Hepatocyte (in vitro differentiated cells): ENCODE measurements around the gene ZBTB7B. TPM values are rescaled to one million over a fixed set of nuclear protein-coding genes. Genes with fewer than 3 reads are reported as not detected.
A peak's percentile ranks its signal among the peaks of the same experiment; 100 is the strongest.

Source experiments
- DNase-seq: peaks from one replicate; pipeline ENCODE4 v3.0.0-alpha.2; 2016; ENCODE audit warnings: low spot score
- H2AFZ ChIP-seq: fragments of 200-600 bp; sonication (generic); 2 replicates; pipeline ENCODE4 v1.6.0; 2016; ENCODE audit warnings: antibody characterized with exemption, mild to moderate bottlenecking
- H3K27ac ChIP-seq: fragments of 200-600 bp; sonication (generic); 2 replicates; pipeline ENCODE4 v1.5.1; 2016; ENCODE audit warnings: mild to moderate bottlenecking
- H3K27me3 ChIP-seq: fragments of 200-600 bp; sonication (generic); 2 replicates; pipeline ENCODE4 v1.6.1; 2016
- H3K36me3 ChIP-seq: fragments of 200-600 bp; sonication (generic); replicated peaks from 2 replicates; pipeline ENCODE4 v1.5.1; 2016; ENCODE audit warnings: low read depth; ENCODE audit not compliant: insufficient read depth
- H3K4me1 ChIP-seq: fragments of 200-600 bp; sonication (generic); 2 replicates; pipeline ENCODE4 v1.5.1; 2016; ENCODE audit warnings: mild to moderate bottlenecking, moderate library complexity; ENCODE audit not compliant: insufficient read depth
- H3K4me2 ChIP-seq: fragments of 200-600 bp; sonication (generic); 2 replicates; pipeline ENCODE4 v1.6.0; 2016
- H3K4me3 ChIP-seq: fragments of 200-600 bp; sonication (generic); 2 replicates; pipeline ENCODE4 v1.5.1; 2016; ENCODE audit warnings: mild to moderate bottlenecking
- H3K79me2 ChIP-seq: fragments of 200-600 bp; sonication (generic); 2 replicates; pipeline ENCODE4 v1.6.0; 2017; ENCODE audit warnings: mild to moderate bottlenecking
- H3K9me2 ChIP-seq: fragments of 200-600 bp; sonication (generic); replicated peaks from 2 replicates; pipeline ENCODE4 v1.6.0; 2017; ENCODE audit warnings: mild to moderate bottlenecking; ENCODE audit not compliant: insufficient read depth
- H3K9me3 ChIP-seq: fragments of 200-600 bp; sonication (generic); 2 replicates; pipeline ENCODE4 v1.5.1; 2016; ENCODE audit warnings: low read depth, mild to moderate bottlenecking
- H4K20me1 ChIP-seq: fragments of 200-600 bp; sonication (generic); 2 replicates; pipeline ENCODE4 v1.6.0; 2016; ENCODE audit warnings: mild to moderate bottlenecking; ENCODE audit not compliant: insufficient read depth, poor library complexity, severe bottlenecking
- EZH2 ChIP-seq: fragments of 200-600 bp; sonication (generic); IDR thresholded peaks from 2 replicates; pipeline ENCODE4 v1.6.1; 2016; ENCODE audit warnings: antibody characterized with exemption, mild to moderate bottlenecking, borderline replicate concordance
- EZH2phosphoT487 ChIP-seq: fragments of 200-600 bp; sonication (generic); IDR thresholded peaks from one replicate; pipeline ENCODE4 v1.6.1; 2018; ENCODE audit warnings: antibody characterized with exemption, mild to moderate bottlenecking, low read depth, moderate library complexity; ENCODE audit not compliant: unreplicated experiment, severe bottlenecking
- WGBS: methylation state at CpG from one replicate; pipeline ENCODE4 v1.1.6; 2016; ENCODE audit warnings: low lambda C conversion rate; ENCODE audit errors: missing lambda C conversion rate; 5-methylcytosine and 5-hydroxymethylcytosine counted together
- polyA plus RNA-seq: library from polyadenylated mRNA; unstranded; fragments of >200 nt; fragmentation: Nextera tagmentation; extraction: Ambion mirVana; gene quantifications from 2 replicates; pipeline ENCODE4 v1.2.1, GENCODE V29; 2016
- total RNA-seq: library from RNA; depleted of rRNA; stranded (reverse); fragments of >200 nt; gene quantifications from 2 replicates; pipeline ENCODE4 v1.2.3, GENCODE V29; 2014
- TF ChIP-seq, protein P1 (sequence below): fragments of 200-600 bp; sonication (generic); IDR thresholded peaks from 2 replicates; pipeline ENCODE4 v1.5.1; 2016; ENCODE audit warnings: antibody characterized with exemption, mild to moderate bottlenecking; ENCODE audit not compliant: poor library complexity

The ZBTB7B gene
- total and polyA plus RNA-seq, 2 experiments from 2014 or later, result 13.3 to 29.2 TPM

DNA sequence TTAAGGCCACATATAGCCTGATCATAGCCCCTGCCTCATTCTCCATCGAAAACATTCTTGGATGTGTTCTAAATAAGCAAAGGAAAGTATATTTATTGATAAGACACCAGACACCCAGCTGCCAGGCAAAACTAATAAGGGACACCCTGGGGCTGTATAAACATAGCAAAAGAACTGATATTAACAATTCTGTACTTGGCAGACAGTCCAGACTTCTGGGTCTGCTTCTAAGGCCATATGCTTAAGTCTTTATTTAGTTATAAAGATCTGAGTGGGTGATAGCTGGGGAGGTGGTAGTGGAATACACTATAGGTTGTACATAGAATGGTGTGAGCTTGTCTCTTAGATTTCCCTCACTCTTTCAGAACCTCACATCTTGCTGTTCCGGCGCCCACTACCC, 24.2 kb upstream of the ZBTB7B start:
- Histone ChIP-seq H3K4me2 (no peak overlapping the region), H3K9me3 (no peaks in the 10 kb centered on the region), H3K4me1 (peaks cover 8% of the 10 kb centered on the region), H3K27ac (no peak overlapping the region), H3K9me2 (no peaks in the 10 kb centered on the region), H3K36me3 (no peaks in the 10 kb centered on the region), H4K20me1 (no peaks in the 10 kb centered on the region), H2AFZ (no peak overlapping the region), H3K79me2 (peaks cover 38% of the 10 kb centered on the region), H3K4me3 (no peak overlapping the region), H3K27me3 (no peaks in the 10 kb centered on the region)
- no peak for DNase-seq
- no peak for TF ChIP-seq EZH2phosphoT487
- TF ChIP-seq, protein P1, sequence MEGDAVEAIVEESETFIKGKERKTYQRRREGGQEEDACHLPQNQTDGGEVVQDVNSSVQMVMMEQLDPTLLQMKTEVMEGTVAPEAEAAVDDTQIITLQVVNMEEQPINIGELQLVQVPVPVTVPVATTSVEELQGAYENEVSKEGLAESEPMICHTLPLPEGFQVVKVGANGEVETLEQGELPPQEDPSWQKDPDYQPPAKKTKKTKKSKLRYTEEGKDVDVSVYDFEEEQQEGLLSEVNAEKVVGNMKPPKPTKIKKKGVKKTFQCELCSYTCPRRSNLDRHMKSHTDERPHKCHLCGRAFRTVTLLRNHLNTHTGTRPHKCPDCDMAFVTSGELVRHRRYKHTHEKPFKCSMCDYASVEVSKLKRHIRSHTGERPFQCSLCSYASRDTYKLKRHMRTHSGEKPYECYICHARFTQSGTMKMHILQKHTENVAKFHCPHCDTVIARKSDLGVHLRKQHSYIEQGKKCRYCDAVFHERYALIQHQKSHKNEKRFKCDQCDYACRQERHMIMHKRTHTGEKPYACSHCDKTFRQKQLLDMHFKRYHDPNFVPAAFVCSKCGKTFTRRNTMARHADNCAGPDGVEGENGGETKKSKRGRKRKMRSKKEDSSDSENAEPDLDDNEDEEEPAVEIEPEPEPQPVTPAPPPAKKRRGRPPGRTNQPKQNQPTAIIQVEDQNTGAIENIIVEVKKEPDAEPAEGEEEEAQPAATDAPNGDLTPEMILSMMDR, result no peak
- no peak for TF ChIP-seq EZH2
- 97% methylated on average over 3 of the region's 3 CpGs for WGBS

DNA sequence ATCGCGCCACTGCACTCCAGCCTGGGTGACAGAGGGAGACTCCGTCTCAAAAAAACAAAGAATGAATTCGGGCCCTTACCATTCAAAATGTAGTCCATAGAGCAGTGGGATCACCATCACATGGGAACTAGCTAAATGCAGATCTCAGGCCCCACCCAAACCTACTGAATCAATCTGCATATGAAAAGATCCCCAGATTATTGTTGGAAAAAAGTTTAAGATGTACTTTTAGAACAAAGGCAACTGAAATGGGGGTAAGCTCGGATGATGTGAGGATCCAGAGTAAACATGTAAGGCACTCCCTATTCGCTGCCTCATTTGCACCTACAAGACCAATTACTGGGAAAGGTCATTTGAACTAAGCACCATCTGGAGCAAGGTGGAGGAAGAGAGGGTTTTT, 20.3 kb upstream of the ZBTB7B start:
- TF ChIP-seq, protein P1, result no peak
- TF ChIP-seq EZH2phosphoT487 (no peak), EZH2 (no peak)
- Histone ChIP-seq H3K4me2 (peak overlapping the region; percentile 70), H3K4me1 (peaks cover 11% of the 10 kb centered on the region), H3K9me3 (no peaks in the 10 kb centered on the region), H2AFZ (peak overlapping the region; percentile 26), H3K4me3 (peak overlapping the region; percentile 31), H3K27ac (no peak overlapping the region), H3K79me2 (peaks cover 58% of the 10 kb centered on the region), H3K9me2 (no peaks in the 10 kb centered on the region), H4K20me1 (no peaks in the 10 kb centered on the region), H3K27me3 (no peaks in the 10 kb centered on the region), H3K36me3 (no peaks in the 10 kb centered on the region)
- no peak for DNase-seq
- 78% methylated on average over 6 of the region's 6 CpGs for WGBS

DNA sequence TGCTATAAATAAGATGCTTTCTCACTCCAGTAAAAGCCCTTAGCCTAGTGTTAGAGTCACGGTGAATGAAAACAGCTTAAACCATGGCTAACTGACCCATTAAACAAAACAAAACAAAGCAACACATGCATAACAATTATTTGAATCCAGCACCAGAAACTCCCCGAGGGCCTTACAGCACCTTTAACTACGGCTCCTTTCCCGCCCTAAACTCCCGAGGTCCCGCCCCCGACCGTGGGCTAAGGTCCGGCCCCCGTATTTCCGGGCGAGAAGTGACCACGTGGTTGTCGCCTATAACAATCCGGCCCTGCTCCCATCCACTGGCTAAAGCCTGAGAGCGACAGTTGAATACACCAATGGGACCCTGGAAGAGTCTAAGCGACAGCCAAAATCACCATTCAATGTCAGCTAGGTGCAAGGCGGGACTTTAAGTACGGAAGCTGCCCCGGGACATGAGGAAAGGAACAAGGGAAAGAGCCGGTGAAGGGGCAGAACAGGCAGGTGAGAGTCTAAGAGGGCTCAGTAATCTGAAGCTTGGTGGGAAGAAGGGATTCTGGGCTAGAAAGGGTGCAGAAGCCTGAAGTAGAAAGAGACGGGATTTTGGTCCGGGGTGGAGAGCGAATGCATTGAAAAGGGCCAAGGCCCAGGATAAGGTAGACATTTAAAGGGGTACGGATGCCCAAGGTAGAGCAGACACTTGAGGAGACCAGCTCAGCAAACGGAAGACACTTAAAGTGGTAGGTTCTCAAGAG, 19.5 kb upstream of the ZBTB7B start, which contains the start of gene FLAD1:
Gene FLAD1 (plus strand): TSS at position 448 of the 752 bp plus-strand sequence. CDS start 351 bp downstream, outside the sequence.
- under 1% methylated on average over 26 of the region's 26 CpGs for WGBS
- Histone ChIP-seq H3K27ac (peak within 1 kb of the TSS; percentile 49), H4K20me1 (no peaks in the 10 kb centered on the region), H2AFZ (peak within 1 kb of the TSS; percentile 26), H3K9me2 (no peaks in the 10 kb centered on the region), H3K4me1 (peaks cover 11% of the 10 kb centered on the region), H3K9me3 (no peaks in the 10 kb centered on the region), H3K36me3 (no peaks in the 10 kb centered on the region), H3K4me3 (peak within 1 kb of the TSS; percentile 46), H3K79me2 (peaks cover 52% of the 10 kb centered on the region), H3K4me2 (peak within 1 kb of the TSS; percentile 95), H3K27me3 (no peaks in the 10 kb centered on the region)
- TF ChIP-seq, protein P1, result no peak
- TF ChIP-seq EZH2 (no peak), EZH2phosphoT487 (no peak)
- peak; percentile 99 for DNase-seq
